ENCODE measurements around the gene MAMDC2. TPM values are rescaled to one million over a fixed set of nuclear protein-coding genes. Genes with fewer than 3 reads are reported as not detected.

The MAMDC2 gene
- total RNA-seq, 1 donor from 2014 or later: 3.7 TPM

DNA sequence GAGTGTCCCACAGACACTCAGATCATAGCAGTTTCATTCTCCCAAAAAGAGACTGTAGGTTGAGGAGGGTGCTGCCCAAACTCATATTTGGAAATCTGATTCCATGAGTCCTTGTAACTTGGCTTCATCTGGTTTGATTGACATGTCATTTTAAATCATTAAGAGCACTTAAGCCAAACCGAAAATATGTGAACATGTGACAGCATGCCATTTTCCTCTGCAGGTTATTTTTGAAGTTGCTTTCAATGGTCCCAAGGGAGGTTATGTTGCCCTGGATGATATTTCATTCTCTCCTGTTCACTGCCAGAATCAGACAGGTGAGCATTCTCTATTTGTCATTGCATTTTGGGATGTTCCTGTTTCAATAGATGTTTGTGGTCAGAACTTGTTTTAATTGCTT lies 87.6 kb downstream of the MAMDC2 start:
- DNase-seq (ENCODE audit: low spot score): no peak

DNA sequence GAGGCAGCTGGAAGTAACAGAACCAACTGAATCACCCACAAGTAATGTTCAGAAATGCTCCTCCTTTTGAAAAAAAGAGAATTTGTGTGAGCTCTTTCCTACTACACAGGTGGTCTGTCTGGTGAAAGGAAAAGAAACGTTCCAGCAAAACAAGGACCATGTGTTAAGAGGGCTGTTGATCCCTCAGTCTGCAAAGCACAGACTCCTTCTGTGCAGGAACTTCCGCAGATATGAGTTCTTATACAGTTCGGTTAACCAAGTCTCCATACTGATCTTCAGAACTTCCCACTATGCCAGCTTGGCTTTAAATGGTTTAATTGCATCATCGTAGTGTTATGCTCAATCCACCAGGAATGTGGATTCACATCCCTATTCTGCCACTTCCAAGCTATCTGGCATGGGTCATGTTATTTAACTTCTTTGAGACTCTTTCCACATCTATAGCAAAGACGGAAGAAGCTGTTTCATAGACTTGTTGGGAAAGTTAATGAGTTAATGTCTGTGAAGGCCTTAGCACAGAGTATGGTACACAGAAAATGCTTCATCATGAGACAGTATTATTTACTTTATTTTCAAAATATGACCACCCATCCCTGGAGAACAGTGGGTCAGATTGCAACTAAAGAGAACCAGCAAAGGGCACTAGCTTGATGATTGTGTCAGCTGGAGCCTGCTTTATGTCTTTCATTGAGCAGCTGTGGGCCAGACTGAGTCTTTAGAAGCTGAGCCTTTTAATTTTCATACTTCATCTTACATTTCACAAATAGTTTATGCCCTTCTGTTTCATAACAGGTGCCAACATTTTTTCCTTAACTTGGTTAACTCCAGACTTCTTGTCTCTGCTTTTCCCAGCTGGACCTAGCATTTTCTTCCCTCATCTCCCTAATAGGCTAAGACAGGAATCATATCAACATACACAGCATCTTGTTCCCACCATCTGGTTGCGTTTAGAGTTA lies 89.9 kb downstream of the MAMDC2 start:
- no peak for DNase-seq (ENCODE audit: low spot score)

DNA sequence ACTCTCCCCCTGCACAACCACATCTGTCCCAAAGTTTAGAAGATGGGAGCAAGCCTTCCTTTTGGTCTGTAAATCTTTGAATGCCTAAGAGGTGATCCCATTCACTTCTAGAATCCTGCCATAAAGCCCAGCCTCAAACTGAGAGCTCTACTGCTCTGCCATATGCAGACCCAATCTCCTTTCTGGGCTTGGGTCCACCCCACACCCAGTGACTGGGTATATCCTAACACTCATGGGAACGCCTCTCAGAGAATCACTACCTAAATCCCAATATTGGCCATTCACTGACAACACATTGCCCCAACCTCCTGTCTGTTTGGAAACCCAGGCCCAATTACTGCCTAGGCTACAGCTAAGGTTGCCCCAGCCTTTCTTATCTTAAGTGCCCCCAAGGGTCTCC lies 90.7 kb downstream of the MAMDC2 start:
- no peak for DNase-seq (ENCODE audit: low spot score)

DNA sequence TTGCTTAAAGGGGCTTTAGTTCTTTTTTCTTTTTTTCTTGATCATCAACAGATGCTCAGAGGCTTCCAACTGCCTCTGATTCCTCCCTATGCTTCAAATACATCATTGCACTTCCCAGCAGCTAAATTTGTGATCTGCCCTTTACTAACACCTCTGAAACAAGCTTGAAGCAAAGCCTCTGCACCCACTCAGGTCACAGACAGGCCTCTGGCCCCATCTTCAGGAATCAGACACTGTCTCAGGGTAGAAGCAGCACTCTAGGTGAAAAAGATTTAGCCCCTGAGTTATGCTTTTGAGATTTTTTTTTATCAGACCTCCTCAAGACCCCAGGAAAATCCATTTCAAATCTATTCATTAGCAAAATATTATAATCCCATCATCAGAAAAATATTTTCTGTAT lies 91.5 kb downstream of the MAMDC2 start:
- DNase-seq (ENCODE audit: low spot score): no peak

DNA sequence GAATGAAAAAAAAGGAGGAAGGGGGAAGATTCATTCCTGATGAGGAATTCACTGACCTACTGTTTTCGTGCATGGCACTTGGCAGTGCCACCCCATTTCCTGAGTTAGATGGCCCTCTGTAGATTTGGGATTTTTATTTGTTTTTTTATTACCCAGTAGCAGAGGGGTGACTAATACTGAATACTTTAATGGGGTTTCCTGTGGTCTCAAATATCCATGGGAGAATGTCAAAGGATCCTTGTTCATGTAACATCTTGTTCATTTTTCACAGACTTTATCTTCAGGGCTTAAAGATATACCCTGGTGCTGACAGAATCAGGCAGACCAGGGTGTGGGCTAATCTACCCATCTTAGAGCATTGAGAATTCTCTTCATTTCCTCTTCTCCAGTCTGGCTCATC lies 93.0 kb downstream of the MAMDC2 start:
- DNase-seq (ENCODE audit: low spot score): no peak

DNA sequence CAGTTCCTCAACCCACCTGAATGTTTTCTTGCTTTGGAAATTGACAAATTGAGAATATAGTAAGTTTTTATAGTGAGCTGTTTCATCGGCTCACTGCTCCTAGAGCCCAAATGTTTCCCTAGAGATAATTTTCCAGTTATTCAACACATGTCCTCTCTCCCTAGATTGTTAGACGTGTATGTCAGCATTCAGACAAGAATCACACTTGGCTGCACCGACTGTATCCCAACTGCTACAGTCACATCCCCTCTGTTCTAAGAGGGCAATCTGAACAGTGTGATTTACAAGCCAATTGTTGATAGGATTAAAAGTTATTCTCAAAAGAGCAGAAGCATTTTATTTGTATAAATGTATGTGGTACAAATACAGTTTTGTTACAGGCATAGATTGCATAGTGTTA lies 93.9 kb downstream of the MAMDC2 start:
- no peak for DNase-seq (ENCODE audit: low spot score)

DNA sequence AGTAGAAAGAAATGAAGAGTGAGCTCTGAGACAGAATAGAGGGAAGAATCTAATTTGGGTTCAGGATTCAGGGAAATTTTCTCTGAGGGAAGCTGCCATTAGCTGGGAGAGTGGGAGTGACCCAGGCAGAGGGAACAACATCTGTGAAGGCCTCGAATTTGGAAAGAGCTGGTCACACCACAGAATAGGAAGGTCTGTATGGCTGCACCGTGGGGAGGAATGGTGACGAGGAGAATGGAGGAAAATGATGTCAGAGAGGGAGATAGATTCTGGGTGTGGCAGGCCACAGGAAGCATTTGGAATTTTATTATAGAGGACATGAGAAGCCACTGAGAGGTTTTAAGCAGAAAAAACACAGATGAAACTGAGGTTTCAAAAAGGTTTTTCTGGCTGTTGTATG lies 98.5 kb downstream of the MAMDC2 start:
- DNase-seq (ENCODE audit: low spot score): no peak

DNA sequence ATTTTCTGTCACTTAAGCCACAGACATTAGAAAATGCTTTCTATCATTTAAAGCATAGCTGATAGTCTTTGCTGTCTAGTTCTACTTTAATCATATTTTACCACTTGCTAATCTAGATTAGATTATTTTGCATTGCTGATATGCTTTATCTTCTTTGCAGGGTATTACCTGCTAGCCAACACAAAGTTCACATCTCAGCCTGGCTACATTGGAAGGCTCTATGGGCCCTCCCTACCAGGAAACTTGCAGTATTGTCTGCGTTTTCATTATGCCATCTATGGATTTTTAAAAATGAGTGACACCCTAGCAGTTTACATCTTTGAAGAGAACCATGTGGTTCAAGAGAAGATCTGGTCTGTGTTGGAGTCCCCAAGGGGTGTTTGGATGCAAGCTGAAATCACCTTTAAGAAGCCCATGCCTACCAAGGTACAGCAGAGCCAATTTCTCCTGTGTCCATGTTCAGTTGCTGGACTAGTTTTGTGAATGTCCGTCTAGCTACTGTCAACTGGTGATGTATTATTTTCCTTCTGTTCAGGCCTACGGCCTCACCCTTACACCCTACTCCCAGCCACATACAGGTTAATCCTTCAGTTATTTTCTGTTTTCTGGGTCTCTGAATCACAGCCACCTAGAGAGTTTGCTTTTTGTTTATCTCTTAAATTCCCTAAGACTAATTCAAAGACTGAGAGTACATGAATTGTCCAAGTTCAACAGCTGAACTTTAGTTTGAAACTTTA lies 99.9 kb downstream of the MAMDC2 start:
- DNase-seq (ENCODE audit: low spot score): no peak

DNA sequence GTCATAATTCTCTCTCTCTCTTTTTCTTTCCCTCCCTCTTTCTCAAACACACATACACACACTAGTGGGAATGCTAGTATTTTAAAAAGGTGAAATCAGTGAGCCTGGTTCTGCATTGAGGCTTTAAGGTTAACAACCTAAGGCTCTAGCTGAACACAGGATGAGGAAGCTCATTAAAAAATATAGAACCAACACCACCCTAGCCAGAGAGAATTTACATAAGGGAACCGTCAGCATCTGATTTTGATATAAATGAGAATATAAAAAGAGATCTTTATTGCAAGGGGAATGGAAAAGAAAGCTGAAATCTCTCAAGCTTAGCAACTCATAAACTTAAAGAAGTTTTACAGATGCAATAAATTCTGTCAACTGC lies 100.5 kb downstream of the MAMDC2 start:
- no peak for DNase-seq (ENCODE audit: low spot score)

DNA sequence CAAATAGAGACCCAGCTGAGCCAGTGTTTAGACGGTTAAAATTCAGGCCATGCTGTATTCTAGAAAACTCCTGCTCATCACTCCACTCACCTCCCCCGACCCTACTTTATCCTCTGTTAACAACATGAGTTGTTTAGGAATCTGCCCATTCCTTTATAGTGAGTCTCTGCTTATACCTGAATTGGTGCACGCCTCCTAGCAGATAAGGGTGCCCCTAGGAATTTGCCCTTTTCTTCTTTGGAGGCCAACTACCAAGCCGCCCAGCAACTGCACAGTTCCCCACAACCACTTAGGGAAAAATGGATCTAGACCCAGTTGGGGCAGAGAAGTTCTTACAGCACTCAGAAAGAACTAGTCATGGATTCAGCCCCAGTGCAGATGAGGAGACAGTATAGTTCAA lies 102.3 kb downstream of the MAMDC2 start:
- no peak for DNase-seq (ENCODE audit: low spot score)

DNA sequence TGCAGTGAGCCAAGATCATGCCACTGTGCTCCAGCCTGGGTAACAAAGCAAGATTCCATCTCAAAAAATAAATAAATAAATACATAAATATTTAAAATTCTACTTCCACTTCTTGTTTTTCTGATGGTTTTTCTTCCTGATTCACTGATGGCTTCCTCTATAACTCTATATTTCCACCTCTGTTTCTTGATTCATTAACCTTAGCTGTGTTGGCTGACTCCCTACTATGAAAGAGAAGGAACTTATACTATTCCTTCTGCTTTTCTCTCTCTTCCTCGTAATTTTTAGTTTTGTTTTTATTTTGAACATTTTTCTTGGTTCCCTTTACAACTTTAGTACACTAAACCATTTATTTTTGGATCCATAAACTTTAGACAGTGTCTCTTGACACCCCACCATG lies 103.5 kb downstream of the MAMDC2 start:
- no peak for DNase-seq (ENCODE audit: low spot score)

DNA sequence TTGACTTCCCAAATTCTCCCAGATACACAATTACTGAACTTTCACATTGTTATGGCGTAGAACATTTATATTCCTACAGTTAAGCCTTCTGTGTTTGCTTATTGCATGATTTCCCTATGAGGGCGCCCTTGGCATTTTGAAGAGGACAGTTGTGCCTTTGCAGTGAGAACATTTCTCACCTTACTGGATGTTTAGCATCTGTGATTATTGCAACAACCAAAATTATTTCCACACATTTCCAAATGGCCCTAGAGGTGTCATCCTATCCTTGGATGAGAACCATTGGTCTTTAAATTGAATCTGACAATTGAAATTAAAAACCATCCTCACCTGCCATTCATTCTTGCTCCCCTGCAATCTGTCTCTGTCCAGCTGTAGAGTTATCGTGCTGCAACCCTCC lies 104.0 kb downstream of the MAMDC2 start:
- DNase-seq (ENCODE audit: low spot score): no peak

DNA sequence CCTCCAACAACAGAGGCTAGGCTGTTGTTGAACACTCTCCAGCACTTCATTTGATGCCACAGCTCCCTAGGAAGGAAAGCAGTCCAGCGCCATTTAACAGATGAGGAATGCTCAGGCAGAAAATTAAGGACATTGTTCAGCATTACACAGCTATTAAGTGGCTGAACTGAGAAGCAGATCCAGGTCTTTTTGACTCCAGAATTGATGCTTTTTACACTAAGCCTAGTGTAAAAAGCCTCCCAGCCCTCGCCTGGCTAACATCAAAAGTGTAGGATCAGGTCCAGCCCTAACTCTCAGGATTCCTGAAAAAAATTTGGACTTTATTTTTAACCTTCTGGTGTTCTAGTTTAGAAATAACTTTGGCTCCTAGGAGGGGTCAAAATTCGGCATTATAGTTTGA lies 108.7 kb downstream of the MAMDC2 start:
- no peak for DNase-seq (ENCODE audit: low spot score)

DNA sequence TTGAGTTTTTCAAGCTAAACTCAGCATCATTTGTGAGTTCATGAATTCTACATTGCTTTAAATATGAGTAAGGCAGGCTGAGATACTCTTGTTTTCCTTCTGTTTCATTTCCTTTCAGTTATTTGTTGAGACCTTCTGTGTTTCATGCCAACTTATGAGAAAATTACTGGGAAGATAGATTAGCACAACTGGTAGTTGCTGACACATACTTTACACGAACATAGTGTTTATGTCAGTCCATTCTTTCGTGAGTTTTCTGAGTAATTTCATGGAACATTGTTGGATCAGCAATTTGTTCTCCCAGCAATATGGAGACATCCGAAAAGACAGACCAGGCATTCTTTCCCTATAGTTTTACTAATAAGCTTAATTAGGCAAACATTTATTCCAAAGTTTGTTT lies 113.1 kb downstream of the MAMDC2 start:
- no peak for DNase-seq (ENCODE audit: low spot score)

DNA sequence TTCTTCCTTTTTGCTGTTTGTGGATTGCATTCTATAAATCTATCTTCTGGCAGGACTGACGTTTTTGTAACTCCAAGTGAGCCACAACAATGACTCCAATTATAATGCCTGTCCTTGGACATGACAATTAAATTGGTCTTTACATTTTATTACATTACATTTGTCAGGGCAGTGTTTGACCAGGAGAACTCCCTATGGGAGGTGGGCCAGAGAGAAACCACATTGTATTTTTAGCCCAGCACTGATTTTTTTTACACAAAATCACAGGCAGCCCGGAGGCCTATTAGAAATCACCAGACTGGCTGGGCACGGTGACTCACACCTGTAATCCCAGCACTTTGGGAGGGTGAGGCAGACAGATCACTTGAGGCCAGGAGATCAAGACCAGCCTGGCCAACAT lies 116.0 kb downstream of the MAMDC2 start:
- no peak for DNase-seq (ENCODE audit: low spot score)

DNA sequence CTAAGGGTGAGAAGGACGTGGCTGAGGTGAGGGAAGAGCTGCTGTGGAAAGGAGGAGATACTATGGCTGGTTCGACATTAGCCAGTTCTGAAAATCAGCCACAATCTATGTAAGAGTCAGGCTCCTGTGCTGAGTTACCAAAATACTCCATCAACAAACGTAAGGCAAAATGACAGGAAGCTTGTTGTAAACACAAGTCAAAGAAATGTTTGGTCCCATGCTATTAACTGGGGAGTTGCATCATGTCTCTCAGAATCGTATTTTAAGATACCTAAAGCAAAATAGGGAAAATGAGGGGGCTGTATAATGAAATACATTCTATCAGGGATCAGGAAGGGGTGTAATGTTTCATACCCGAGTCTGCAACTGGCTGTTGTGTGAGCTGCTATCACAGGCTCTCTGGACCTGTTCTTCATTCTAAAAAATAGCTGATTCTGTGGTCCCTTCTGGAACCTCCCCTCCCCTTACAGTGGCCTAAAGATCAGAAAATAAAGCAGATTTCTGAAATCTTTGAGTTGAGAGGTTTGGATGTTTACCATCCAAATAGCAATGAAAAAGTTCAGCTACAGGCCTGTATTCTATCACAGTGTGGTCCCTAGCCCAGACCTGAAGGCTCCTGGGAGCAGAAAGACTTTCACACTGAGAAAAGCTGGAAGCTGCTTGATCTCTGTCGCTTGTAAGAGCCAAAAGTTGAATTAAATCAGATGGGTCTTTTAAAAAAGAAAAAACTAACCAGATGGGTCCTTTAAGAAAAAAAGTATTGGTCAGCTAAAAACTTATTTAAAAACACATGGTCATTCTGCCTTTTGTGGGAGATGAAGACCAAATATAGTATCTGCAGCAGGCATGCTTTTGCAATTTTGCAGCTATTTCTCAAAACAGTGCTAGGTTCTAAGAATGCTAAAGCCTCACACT lies 117.3 kb downstream of the MAMDC2 start:
- DNase-seq (ENCODE audit: low spot score): no peak

DNA sequence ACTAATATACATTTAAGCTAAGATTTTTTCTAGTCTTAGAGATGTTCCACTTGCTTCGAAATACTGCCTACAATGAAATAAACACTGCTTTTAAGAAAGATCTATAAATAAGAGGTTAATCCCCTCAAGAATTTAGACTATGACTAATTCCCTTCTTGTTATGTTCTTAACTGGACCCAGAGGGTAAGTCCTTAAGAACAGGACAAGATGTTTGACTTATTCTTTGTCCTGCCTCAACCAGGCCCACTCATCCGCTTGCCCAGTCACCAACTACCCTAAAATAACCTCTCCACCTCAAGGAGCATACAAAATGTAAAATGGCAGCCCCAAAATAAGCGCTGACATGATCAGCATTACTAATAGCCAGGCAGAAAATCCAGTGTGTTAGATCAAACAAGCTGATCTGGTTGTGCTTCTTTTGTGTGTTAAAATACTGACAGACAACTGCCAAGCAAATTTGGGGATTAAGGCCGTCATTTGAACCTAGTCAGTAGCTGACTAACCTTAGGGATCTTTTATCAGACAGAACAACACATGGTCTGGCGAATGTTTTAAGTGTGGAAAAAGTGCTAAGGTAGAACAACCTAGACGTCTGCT lies 121.5 kb downstream of the MAMDC2 start:
- DNase-seq (ENCODE audit: low spot score): no peak

DNA sequence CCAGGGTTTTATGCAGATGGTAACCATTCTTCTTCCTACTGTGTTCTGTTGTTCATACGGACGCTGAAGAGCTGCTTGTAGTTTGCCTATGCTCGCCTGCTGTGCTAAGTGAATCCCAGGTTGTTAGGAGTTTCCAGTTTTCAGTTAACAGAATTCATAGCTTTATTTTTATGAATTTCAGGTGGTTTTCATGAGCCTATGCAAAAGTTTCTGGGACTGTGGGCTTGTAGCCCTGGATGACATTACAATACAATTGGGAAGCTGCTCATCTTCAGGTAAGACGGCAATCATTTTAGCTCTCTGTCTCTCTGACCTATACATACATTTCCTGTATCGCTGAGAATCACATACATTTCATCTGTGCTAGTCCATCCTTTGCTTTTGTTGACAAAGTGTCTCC lies 124.9 kb downstream of the MAMDC2 start:
- DNase-seq (ENCODE audit: low spot score): no peak

DNA sequence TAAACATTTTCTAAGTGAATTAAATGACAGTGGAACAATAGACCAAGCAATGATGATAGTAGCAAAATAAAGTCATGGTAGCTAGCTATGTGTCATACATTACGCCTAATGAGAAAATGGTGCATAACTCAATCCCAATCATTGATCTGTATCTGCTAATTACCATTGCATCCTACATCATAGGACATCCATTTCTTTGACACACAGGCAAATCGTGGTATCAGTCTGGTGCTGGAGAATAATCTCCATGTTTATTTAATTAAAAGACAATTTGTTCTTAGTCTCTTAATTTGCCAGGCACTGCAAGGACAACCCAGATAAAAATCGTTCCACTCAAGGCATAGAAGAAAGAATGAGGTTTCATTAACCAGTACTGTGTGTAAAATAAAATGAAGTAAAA lies 125.6 kb downstream of the MAMDC2 start:
- no peak for DNase-seq (ENCODE audit: low spot score)

DNA sequence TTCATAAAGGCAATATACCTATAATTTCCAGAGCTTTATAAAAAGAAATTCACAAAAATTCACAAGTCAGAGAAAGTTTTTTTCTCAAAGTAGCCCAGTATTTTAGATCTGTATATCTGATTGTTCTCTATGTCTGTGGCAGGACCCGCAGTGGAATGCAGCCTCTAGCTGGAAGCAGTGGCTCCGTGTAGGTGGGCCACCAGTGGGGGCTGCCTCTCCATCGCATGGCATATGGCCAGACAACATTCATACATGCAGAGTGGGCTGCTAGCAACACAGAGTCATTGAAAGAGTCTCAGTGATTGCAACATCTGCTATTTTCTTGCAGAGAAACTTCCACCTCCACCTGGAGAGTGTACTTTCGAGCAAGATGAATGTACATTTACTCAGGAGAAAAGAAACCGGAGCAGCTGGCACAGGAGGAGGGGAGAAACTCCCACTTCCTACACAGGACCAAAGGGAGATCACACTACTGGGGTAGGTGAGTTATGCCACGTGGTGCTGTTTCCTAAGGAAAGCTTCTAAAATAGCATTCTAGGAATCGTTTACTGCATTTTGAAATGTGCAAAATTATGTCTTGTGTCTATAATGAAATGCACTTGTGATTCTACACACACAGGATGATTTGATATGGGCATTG lies 126.6 kb downstream of the MAMDC2 start:
- DNase-seq (ENCODE audit: low spot score): no peak

DNA sequence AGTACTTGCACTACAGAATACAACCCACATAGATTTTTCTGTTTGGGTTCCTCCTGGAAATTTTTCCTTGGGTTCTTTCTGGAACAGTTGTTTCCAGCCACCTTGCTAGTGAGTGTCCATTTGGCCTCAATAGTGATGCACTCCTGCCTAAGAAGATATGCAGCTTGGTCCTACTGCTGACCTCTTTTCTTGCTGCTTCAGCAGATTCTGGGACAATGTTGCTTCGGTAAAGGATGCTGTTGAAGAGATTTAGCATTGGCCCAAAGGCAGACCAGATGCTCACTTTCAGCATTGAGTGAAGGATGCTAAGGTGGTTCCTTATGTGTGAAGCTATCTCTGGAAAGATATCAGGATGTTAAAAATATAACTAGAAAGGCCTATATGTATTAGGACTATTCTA lies 128.9 kb downstream of the MAMDC2 start:
- no peak for DNase-seq (ENCODE audit: low spot score)

All from mesenteric fat pad (tissue), 1 donor.